H1 (cell line): ENCODE data around the gene SERPINA12. TPM values are rescaled to one million over a fixed set of nuclear protein-coding genes. Genes with fewer than 3 reads are reported as not detected.
"Not testable (repeated sequence)": the region's sequence is repeated elsewhere in the genome, so short reads cannot be mapped to it uniquely, and the experiment has no call there.

Source experiments
- CTCF ChIA-PET: fragments of 300-600 bp; sonication (Branson Sonifier 250); formaldehyde crosslinking; loops from one replicate; lab custom pipeline; 2021; ENCODE audit not compliant: partially characterized antibody; lab: Charles Lee
- POLR2A ChIA-PET: fragments of 300-600 bp; sonication (Branson Sonifier 250); formaldehyde crosslinking; loops from one replicate; lab custom pipeline; 2021; ENCODE audit warnings: inconsistent platforms; ENCODE audit not compliant: partially characterized antibody; lab: Charles Lee
- DNase-seq, 2 experiments: peaks; one replicate each; pipeline versions ENCODE4 v3.0.0 to v3.0.0-alpha.2; 2010 to 2022; ENCODE audit warnings: low spot score in 2 of 2, low read depth in 1 of 2, mixed read lengths in 1 of 2
- FAIRE-seq: peaks from 2 replicates; lab custom pipeline; 2011; peaks lifted over from hg19 to GRCh38; lab: Jason Lieb, UNC
- H2AFZ ChIP-seq: 2 replicates; pipeline ENCODE4 v1.8.1; 2012; ENCODE audit warnings: low read length, inconsistent platforms
- H2AK5ac ChIP-seq: 2 replicates; pipeline ENCODE4 v1.6.1; 2013; ENCODE audit warnings: low read depth, low read length
- H2BK120ac ChIP-seq: replicated peaks from 2 replicates; pipeline ENCODE3; 2013; ENCODE audit warnings: low read depth, low read length, inconsistent platforms
- H2BK12ac ChIP-seq: 2 replicates; pipeline ENCODE4 v1.6.1; 2013; ENCODE audit warnings: low read depth, low read length
- H2BK15ac ChIP-seq: 2 replicates; pipeline ENCODE4 v1.6.1; 2013; ENCODE audit warnings: low read length
- H2BK20ac ChIP-seq: 2 replicates; pipeline ENCODE4 v1.6.1; 2013; ENCODE audit warnings: low read length
- H2BK5ac ChIP-seq: 2 replicates; pipeline ENCODE4 v1.6.1; 2013; ENCODE audit warnings: low read depth, low read length
- H3K14ac ChIP-seq: 2 replicates; pipeline ENCODE4 v1.6.1; 2013; ENCODE audit warnings: inconsistent platforms; ENCODE audit not compliant: insufficient read length
- H3K18ac ChIP-seq: 2 replicates; pipeline ENCODE4 v1.6.1; 2013; ENCODE audit warnings: low read length; ENCODE audit errors: extremely low read depth
- H3K23ac ChIP-seq: 2 replicates; pipeline ENCODE4 v1.6.1; 2013; ENCODE audit warnings: inconsistent platforms; ENCODE audit not compliant: insufficient read length
- H3K23me2 ChIP-seq: 2 replicates; pipeline ENCODE4 v1.6.1; 2013; ENCODE audit warnings: low read depth, low read length
- H3K27ac ChIP-seq: 2 replicates; pipeline ENCODE4 v1.6.1; 2011; ENCODE audit warnings: low read depth, low read length, inconsistent platforms
- H3K27me3 ChIP-seq, 4 experiments: replicated peaks in 1 of 4; 1 replicate in 1 of 4; 2 replicates in 3 of 4; pipeline versions ENCODE4 v1.6.1 to v1.8.1; 2011 to 2013; ENCODE audit warnings: low read length in 3 of 4, mild to moderate bottlenecking in 3 of 4, inconsistent platforms in 2 of 4, mixed read lengths in 2 of 4, moderate library complexity in 1 of 4; ENCODE audit not compliant: control insufficient read depth in 3 of 4, insufficient read depth in 3 of 4; ENCODE audit errors: extremely low read depth in 1 of 4
- H3K36me3 ChIP-seq, 4 experiments: 2 replicates each; pipeline versions ENCODE4 v1.6.1 to v1.8.1; 2011 to 2013; ENCODE audit warnings: mild to moderate bottlenecking in 4 of 4, low read length in 3 of 4, moderate library complexity in 2 of 4, control low read depth in 1 of 4, inconsistent platforms in 1 of 4; ENCODE audit not compliant: insufficient read depth in 4 of 4, control insufficient read depth in 2 of 4
- H3K4ac ChIP-seq: replicated peaks from 2 replicates; pipeline ENCODE3; 2013; ENCODE audit warnings: low read length, low read depth, mixed read lengths, inconsistent platforms; ENCODE audit not compliant: insufficient read length
- H3K4me1 ChIP-seq, 4 experiments: replicated peaks in 1 of 4; 1 replicate in 1 of 4; 2 replicates in 3 of 4; pipeline versions ENCODE4 v1.6.1 to v1.8.1; 2011 to 2013; ENCODE audit warnings: low read length in 3 of 4, inconsistent platforms in 2 of 4, mixed read lengths in 1 of 4; ENCODE audit not compliant: insufficient read depth in 4 of 4, control insufficient read depth in 3 of 4
- H3K4me2 ChIP-seq, 2 experiments: 2 replicates each; pipeline versions ENCODE4 v1.6.1 to v1.8.1; 2011 to 2013; ENCODE audit warnings: low read depth in 2 of 2, low read length in 2 of 2, control low read depth in 1 of 2, inconsistent platforms in 1 of 2, mild to moderate bottlenecking in 1 of 2; ENCODE audit not compliant: insufficient read depth in 1 of 2
- H3K4me3 ChIP-seq, 4 experiments: fragments of 200-600, 300-600 bp in 1 of 4; sonication (generic), shearing (Covaris generic), sonication (Bioruptor Twin) in 1 of 4; 2 replicates each; pipeline versions ENCODE4 v1.5.1 to v1.8.1; 2011 to 2016; ENCODE audit warnings: low read length in 4 of 4, low read depth in 3 of 4, control low read depth in 2 of 4, inconsistent platforms in 2 of 4, mild to moderate bottlenecking in 2 of 4, mixed read lengths in 1 of 4, moderate library complexity in 1 of 4; ENCODE audit not compliant: insufficient read depth in 2 of 4; ENCODE audit errors: extremely low read depth in 1 of 4
- H3K56ac ChIP-seq: replicated peaks from 2 replicates; pipeline ENCODE3; 2013; ENCODE audit warnings: low read depth, mild to moderate bottlenecking, mixed read lengths, low read length, inconsistent platforms; ENCODE audit not compliant: insufficient read length
- H3K79me1 ChIP-seq: 2 replicates; pipeline ENCODE4 v1.6.1; 2013; ENCODE audit warnings: low read depth, low read length, control low read depth
- H3K79me2 ChIP-seq, 2 experiments: 2 replicates each; pipeline versions ENCODE4 v1.6.1 to v1.8.1; 2012 to 2013; ENCODE audit warnings: low read length in 2 of 2, mild to moderate bottlenecking in 2 of 2, inconsistent platforms in 1 of 2; ENCODE audit not compliant: insufficient read depth in 2 of 2, control insufficient read depth in 1 of 2
- H3K9ac ChIP-seq, 4 experiments: replicated peaks in 1 of 4; 1 replicate in 1 of 4; 2 replicates in 3 of 4; pipeline versions ENCODE4 v1.6.1 to v1.8.1; 2011 to 2013; ENCODE audit warnings: low read depth in 3 of 4, low read length in 3 of 4, control low read depth in 2 of 4, mild to moderate bottlenecking in 2 of 4, moderate library complexity in 2 of 4, inconsistent platforms in 1 of 4; ENCODE audit errors: extremely low read depth in 1 of 4
- H3K9me3 ChIP-seq, 2 experiments: 2 replicates each; pipeline versions ENCODE4 v1.6.1 to v1.8.1; 2012 to 2013; ENCODE audit warnings: mild to moderate bottlenecking in 2 of 2, moderate library complexity in 2 of 2, control low read depth in 1 of 2, inconsistent platforms in 1 of 2, low read depth in 1 of 2, low read length in 1 of 2, mixed read lengths in 1 of 2; ENCODE audit not compliant: insufficient read depth in 2 of 2
- H4K20me1 ChIP-seq, 2 experiments: replicated peaks in 1 of 2; 2 replicates each; pipeline versions ENCODE3 to v1.8.1; 2011 to 2013; ENCODE audit warnings: inconsistent platforms in 2 of 2, low read length in 2 of 2, mild to moderate bottlenecking in 1 of 2; ENCODE audit not compliant: insufficient read depth in 2 of 2, control insufficient read depth in 1 of 2
- H4K5ac ChIP-seq: 2 replicates; pipeline ENCODE4 v1.6.1; 2013; ENCODE audit warnings: low read length, low read depth, mixed read lengths, inconsistent platforms; ENCODE audit not compliant: insufficient read length
- H4K8ac ChIP-seq: 2 replicates; pipeline ENCODE4 v1.8.0; 2013; ENCODE audit warnings: mild to moderate bottlenecking, moderate library complexity, low read length, inconsistent platforms; ENCODE audit not compliant: insufficient read depth; ENCODE audit errors: extremely low read depth
- H4K91ac ChIP-seq: replicated peaks from 2 replicates; pipeline ENCODE3; 2013; ENCODE audit warnings: low read length, mixed read lengths, inconsistent platforms; ENCODE audit not compliant: insufficient read length
- WGBS, 2 experiments: shearing (Covaris generic) in 1 of 2; methylation state at CpG; one replicate each; pipeline versions ENCODE4 v1.1.6 to v1.1.7; 2013 to 2015; ENCODE audit warnings: low lambda C conversion rate in 2 of 2, mixed read lengths in 2 of 2, inconsistent platforms in 1 of 2, low coverage in 1 of 2, missing lambda C conversion rate in 1 of 2; ENCODE audit not compliant: insufficient replicate concordance in 2 of 2, insufficient coverage in 1 of 2, insufficient read length in 1 of 2; ENCODE audit errors: extremely low coverage in 1 of 2, missing lambda C conversion rate in 1 of 2; 5-methylcytosine and 5-hydroxymethylcytosine counted together
- polyA plus RNA-seq, 7 experiments: library from polyadenylated mRNA; depleted of rRNA in 3 of 7; stranded (reverse) in 5 of 7; unstranded in 2 of 7; fragments of >200 nt in 5 of 7; fragments of 200-250 nt in 2 of 7; gene quantifications; 1 replicate in 5 of 7; 2 replicates in 1 of 7; 4 replicates in 1 of 7; pipeline versions ENCODE4 v1.2.1 to v1.2.3, GENCODE V29; 2011 to 2013; ENCODE audit warnings: missing spikeins in 2 of 7, mixed read lengths in 2 of 7
- total RNA-seq: library from RNA; stranded (reverse); fragmentation: NEBNext Ultra II Directional; extraction: Animal tissue kit (Norgen Biotek cat#: 25700); gene quantifications from 2 replicates; pipeline ENCODE4 v1.2.1, GENCODE V29; 2021

Gene SERPINA12
- total and polyA plus RNA-seq, 2 of the 8 experiments (the other 6 are each of a cell fraction or from before 2014, with no cell fraction given) = not detected

GRCh38 chr14:94482132-94483070, 26.9 kb downstream of the SERPINA12 start:
- H3K4me3 ChIP-seq, H3K36me3 ChIP-seq, H3K4me2 ChIP-seq, H2BK15ac ChIP-seq, H2BK5ac ChIP-seq, H3K79me1 ChIP-seq, H4K8ac ChIP-seq, H3K18ac ChIP-seq, H3K4ac ChIP-seq, H3K23me2 ChIP-seq, H3K9ac ChIP-seq, H3K27ac ChIP-seq, H3K23ac ChIP-seq, H3K56ac ChIP-seq, H3K14ac ChIP-seq, H2AK5ac ChIP-seq, H3K79me2 ChIP-seq, H2BK12ac ChIP-seq, FAIRE-seq, H4K91ac ChIP-seq, H4K20me1 ChIP-seq, CTCF ChIA-PET, DNase-seq, H2BK120ac ChIP-seq, H2AFZ ChIP-seq, POLR2A ChIA-PET, H2BK20ac ChIP-seq, H4K5ac ChIP-seq, H3K27me3 ChIP-seq: not testable (repeated sequence)
- WGBS, 2 experiments = 93% methylated on average over 10 of the region's 10 CpGs; no CpG with 5 or more reads in 1 of the 2 experiments
- Histone ChIP-seq H3K4me1 (peaks cover 0 to 14% (median 11%) of the 10 kb centered on the region in 4 experiments; a peak in 6 of 7 replicates), H3K9me3 (peaks cover 12 to 17% of the 10 kb centered on the region in 2 experiments)
